Vagina (tissue), 2 donors: Measurements from ENCODE around the gene REL.

ENCODE experiments used
- CTCF ChIP-seq, 3 experiments: fragments of 450-650 bp in 2 of 3; fragments of 200-600 bp in 1 of 3; sonication (generic) in 1 of 3; IDR thresholded peaks; one replicate each; pipeline ENCODE4 v1.5.1; 2017 to 2019; ENCODE audit warnings: antibody characterized with exemption in 3 of 3, mild to moderate bottlenecking in 2 of 3, moderate library complexity in 2 of 3
- POLR2A ChIP-seq, 2 donors: fragments of 450-650 bp; IDR thresholded peaks; one replicate each; pipeline ENCODE4 v1.6.1; 2017; ENCODE audit warnings: antibody characterized with exemption in 2 of 2, mild to moderate bottlenecking in 2 of 2, moderate library complexity in 2 of 2
- POLR2AphosphoS5 ChIP-seq, 2 donors: sonication (generic); formaldehyde crosslinking; IDR thresholded peaks; one replicate each; pipeline ENCODE4 v1.9.0; 2017; ENCODE audit warnings: antibody characterized with exemption in 2 of 2, mild to moderate bottlenecking in 2 of 2, low read depth in 1 of 2; ENCODE audit not compliant: insufficient read depth in 1 of 2

- no peak for TF ChIP-seq CTCF (IDR thresholded peaks at IDR 0.05)
- no peak for TF ChIP-seq POLR2A (IDR thresholded peaks at IDR 0.05)
- no peak for TF ChIP-seq POLR2AphosphoS5 (IDR thresholded peaks at IDR 0.05; ENCODE audit: insufficient read depth in 1 of 2, low read depth in 1 of 2)
Measured at GRCh38 chr2:60861736-60862135, 19.6 kb upstream of the REL start.
